Loucy (cell line): ENCODE data around the gene RIMS1.

Source experiments
- EZH2phosphoT487 ChIP-seq: fragments of 200-600 bp; IDR thresholded peaks from 2 replicates; pipeline ENCODE4 v1.6.1; 2018; ENCODE audit warnings: antibody characterized with exemption, mild to moderate bottlenecking, moderate library complexity, borderline replicate concordance
- TF ChIP-seq, protein P1 (sequence below): fragments of 200-600 bp; sonication (generic); conservative IDR thresholded peaks from 2 replicates; pipeline ENCODE4 v1.5.1; 2014; ENCODE audit warnings: mild to moderate bottlenecking, antibody characterized with exemption, low read length

DNA sequence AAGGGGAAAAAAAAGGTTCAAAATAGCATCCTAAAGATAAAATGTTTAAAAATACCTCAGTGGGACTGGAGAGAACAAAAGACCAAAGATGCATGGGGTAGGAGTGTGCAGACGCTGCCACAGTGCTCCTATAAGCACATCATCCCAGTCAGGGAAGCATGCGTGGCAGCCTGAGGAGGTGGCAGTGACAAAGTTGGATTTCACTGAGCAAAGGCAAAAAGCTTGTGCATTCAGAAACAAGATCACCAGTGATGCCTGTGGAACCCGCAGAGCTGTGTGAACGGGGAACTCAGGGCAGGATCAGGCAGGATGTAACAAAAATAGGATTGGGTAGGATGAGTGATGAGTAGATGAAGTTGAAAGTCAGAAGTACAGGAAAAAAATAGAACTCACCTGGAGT lies 116.1 kb downstream of the RIMS1 start:
- TF ChIP-seq, protein P1, sequence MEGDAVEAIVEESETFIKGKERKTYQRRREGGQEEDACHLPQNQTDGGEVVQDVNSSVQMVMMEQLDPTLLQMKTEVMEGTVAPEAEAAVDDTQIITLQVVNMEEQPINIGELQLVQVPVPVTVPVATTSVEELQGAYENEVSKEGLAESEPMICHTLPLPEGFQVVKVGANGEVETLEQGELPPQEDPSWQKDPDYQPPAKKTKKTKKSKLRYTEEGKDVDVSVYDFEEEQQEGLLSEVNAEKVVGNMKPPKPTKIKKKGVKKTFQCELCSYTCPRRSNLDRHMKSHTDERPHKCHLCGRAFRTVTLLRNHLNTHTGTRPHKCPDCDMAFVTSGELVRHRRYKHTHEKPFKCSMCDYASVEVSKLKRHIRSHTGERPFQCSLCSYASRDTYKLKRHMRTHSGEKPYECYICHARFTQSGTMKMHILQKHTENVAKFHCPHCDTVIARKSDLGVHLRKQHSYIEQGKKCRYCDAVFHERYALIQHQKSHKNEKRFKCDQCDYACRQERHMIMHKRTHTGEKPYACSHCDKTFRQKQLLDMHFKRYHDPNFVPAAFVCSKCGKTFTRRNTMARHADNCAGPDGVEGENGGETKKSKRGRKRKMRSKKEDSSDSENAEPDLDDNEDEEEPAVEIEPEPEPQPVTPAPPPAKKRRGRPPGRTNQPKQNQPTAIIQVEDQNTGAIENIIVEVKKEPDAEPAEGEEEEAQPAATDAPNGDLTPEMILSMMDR, result no peak
- no peak for TF ChIP-seq EZH2phosphoT487
